PC-3 (cell line): ENCODE results near the gene SH3PXD2A. TPM values are rescaled to one million over a fixed set of nuclear protein-coding genes. Genes with fewer than 3 reads are reported as not detected.
"Not testable (repeated sequence)": the region's sequence is repeated elsewhere in the genome, so short reads cannot be mapped to it uniquely, and the experiment has no call there.

Source experiments
- ATAC-seq: fragments of 200-7000 bp; cut with Tn5 transposase; 2 replicates; pipeline ENCODE4 v1.9.1; 2020; ENCODE audit warnings: mild to moderate bottlenecking, moderate library complexity
- BruUV-seq: library from RNA; stranded (reverse); fragments of 400-500 nt; replicated peaks from 2 replicates; lab custom pipeline; 2021; lab: Mats Ljungman, UMichigan
- CTCF ChIA-PET: fragments of 300-600 bp; sonication (Branson Sonifier 250); formaldehyde crosslinking; loops from one replicate; lab custom pipeline; 2022; ENCODE audit warnings: antibody characterized with exemption; lab: Charles Lee
- POLR2A ChIA-PET: fragments of 300-600 bp; sonication (Branson Sonifier 250); formaldehyde crosslinking; loops from one replicate; lab custom pipeline; 2022; ENCODE audit warnings: antibody characterized with exemption; ENCODE audit not compliant: unreplicated experiment; lab: Charles Lee
- DNase-seq: peaks from one replicate; pipeline ENCODE4 v3.0.0-alpha.2; 2015
- H2AFZ ChIP-seq: fragments of 300-600 bp; sonication (generic); 2 replicates; pipeline ENCODE4 v1.6.0; 2016; ENCODE audit warnings: antibody characterized with exemption, low read length
- H3F3A ChIP-seq: fragments of 300-600 bp; sonication (generic); one replicate; pipeline ENCODE4 v1.6.0; 2017; ENCODE audit warnings: antibody characterized with exemption, low read length, control low read depth, mild to moderate bottlenecking; ENCODE audit not compliant: unreplicated experiment
- H3K27ac ChIP-seq: fragments of 300-600 bp; sonication (generic); 2 replicates; pipeline ENCODE4 v1.5.1; 2016; ENCODE audit warnings: mild to moderate bottlenecking, low read length
- H3K27me3 ChIP-seq: fragments of 300-600 bp; sonication (generic); 2 replicates; pipeline ENCODE4 v1.6.1; 2016; ENCODE audit warnings: low read length, mixed read lengths
- H3K36me3 ChIP-seq: fragments of 300-600 bp; sonication (generic); 2 replicates; pipeline ENCODE4 v1.6.1; 2016; ENCODE audit warnings: low read depth, mixed run types, low read length, mixed read lengths
- H3K4me1 ChIP-seq: fragments of 300-600 bp; sonication (generic); 2 replicates; pipeline ENCODE4 v1.5.1; 2016; ENCODE audit warnings: low read length; ENCODE audit not compliant: insufficient read depth
- H3K4me2 ChIP-seq: fragments of 300-600 bp; sonication (generic); 2 replicates; pipeline ENCODE4 v1.6.0; 2016; ENCODE audit warnings: low read length
- H3K4me3 ChIP-seq: fragments of 300-600 bp; sonication (generic); 2 replicates; pipeline ENCODE4 v1.5.1; 2016; ENCODE audit warnings: mild to moderate bottlenecking, low read length, mixed read lengths
- H3K79me2 ChIP-seq: fragments of 300-600 bp; sonication (generic); 2 replicates; pipeline ENCODE4 v1.6.1; 2017; ENCODE audit warnings: low read length, mixed read lengths
- H3K9ac ChIP-seq: fragments of 300-600 bp; sonication (generic); 2 replicates; pipeline ENCODE4 v1.6.0; 2016; ENCODE audit warnings: mild to moderate bottlenecking, low read length
- H3K9me2 ChIP-seq: fragments of 300-600 bp; sonication (generic); replicated peaks from 2 replicates; pipeline ENCODE4 v1.6.1; 2016; ENCODE audit warnings: mixed run types, low read length, mixed read lengths
- H3K9me3 ChIP-seq: fragments of 300-600 bp; sonication (generic); 2 replicates; pipeline ENCODE4 v1.6.1; 2016; ENCODE audit warnings: low read length, mixed read lengths
- H4K20me1 ChIP-seq: fragments of 300-600 bp; sonication (generic); 2 replicates; pipeline ENCODE4 v1.6.1; 2016; ENCODE audit warnings: low read length, mixed read lengths
- CTCF ChIP-seq: fragments of 300-600 bp; sonication (generic); conservative IDR thresholded peaks from 2 replicates; pipeline ENCODE4 v1.5.1; 2017; ENCODE audit warnings: antibody characterized with exemption, low read depth, mild to moderate bottlenecking, low read length
- EZH2 ChIP-seq: fragments of 300-600 bp; sonication (generic); IDR thresholded peaks from one replicate; pipeline ENCODE4 v1.6.1; 2017; ENCODE audit warnings: antibody characterized with exemption, mild to moderate bottlenecking, low read length; ENCODE audit not compliant: unreplicated experiment
- EZH2phosphoT487 ChIP-seq: fragments of 300-600 bp; sonication (generic); IDR thresholded peaks from 2 replicates; pipeline ENCODE4 v1.6.1; 2018; ENCODE audit warnings: mild to moderate bottlenecking, antibody characterized with exemption, low read length, borderline replicate concordance
- intact Hi-C: fragments of 100-400 bp; cut with micrococcal nuclease; formaldehyde crosslinking; loops from 2 replicates; pipeline ENCODE4 v1.9.0; 2023
- total RNA-seq: library from RNA; depleted of rRNA; stranded (reverse); fragments of >200 nt; gene quantifications from 2 replicates; pipeline ENCODE4 v1.2.3, GENCODE V29; 2014

SH3PXD2A gene
- total RNA-seq, 1 experiment from 2014 or later = 3.4 TPM

- intact Hi-C loops = no loop called here
- ChIA-PET CTCF (no interaction called here), POLR2A (no interaction called here)
- H3K27me3 ChIP-seq = no peaks in the 10 kb centered on the region
- TF ChIP-seq EZH2 = no peak
- TF ChIP-seq EZH2phosphoT487 = no peak
- TF ChIP-seq CTCF = no peak
- H3K9me2 ChIP-seq = no peaks in the 10 kb centered on the region
- H2AFZ ChIP-seq = no peak overlapping the region
- H3K79me2 ChIP-seq = no peaks in the 10 kb centered on the region
- no peaks in the 10 kb centered on the region for H3K9me3 ChIP-seq
- H3K27ac ChIP-seq = no peak overlapping the region
- ATAC-seq (no peak), DNase-seq (no peak)
- no peak overlapping the region for H3K4me2 ChIP-seq
- no peak overlapping the region for H3K9ac ChIP-seq
- no TSS peak for BruUV-seq
- peaks cover 67% of the 10 kb centered on the region for H3K4me1 ChIP-seq
- peaks cover 4% of the 10 kb centered on the region for H3F3A ChIP-seq
- H3K36me3 ChIP-seq = no peaks in the 10 kb centered on the region
- H4K20me1 ChIP-seq = no peaks in the 10 kb centered on the region
- no peak overlapping the region for H3K4me3 ChIP-seq
These were observed 93.2 kb downstream of the SH3PXD2A start for GRCh38 chr10:103762162-103762561.

GRCh38 chr10:103761075-103761920 lies 94.1 kb downstream of the SH3PXD2A start:
- H3K9ac ChIP-seq = no peak overlapping the region
- H2AFZ ChIP-seq = no peak overlapping the region
- DNase-seq (peak; percentile 69), ATAC-seq (peak; percentile 13)
- CTCF ChIA-PET = no interaction called here
- no peaks in the 10 kb centered on the region for H3K9me3 ChIP-seq
- intact Hi-C loops = loop anchor here (2.0 kb wide), 1 partner anchor 96 kb away; no protein-coding TSS in a partner anchor
- H3F3A ChIP-seq = peaks cover 4% of the 10 kb centered on the region
- H3K4me2 ChIP-seq = peak overlapping the region; percentile 21; the same call in 1 of the 2 replicates
- no peaks in the 10 kb centered on the region for H4K20me1 ChIP-seq
- H3K9me2 ChIP-seq = no peaks in the 10 kb centered on the region
- no peaks in the 10 kb centered on the region for H3K27me3 ChIP-seq
- peak overlapping the region; percentile 47 for H3K27ac ChIP-seq
- H3K4me1 ChIP-seq = peaks cover 73% of the 10 kb centered on the region
- H3K79me2 ChIP-seq = no peaks in the 10 kb centered on the region
- no peaks in the 10 kb centered on the region for H3K36me3 ChIP-seq
- BruUV-seq = no TSS peak
- no peak for TF ChIP-seq EZH2
- TF ChIP-seq CTCF = no peak
- TF ChIP-seq EZH2phosphoT487 = no peak
- POLR2A ChIA-PET = no interaction called here
- no peak overlapping the region for H3K4me3 ChIP-seq

- CTCF ChIA-PET, POLR2A ChIA-PET, H3K4me2 ChIP-seq: not testable (repeated sequence)
These were observed 95.1 kb downstream of the SH3PXD2A start for GRCh38 chr10:103760233-103760632.

More at GRCh38 chr10:103760233-103760632, 95.1 kb downstream of the SH3PXD2A start:
- peaks cover 67% of the 10 kb centered on the region for H3K4me1 ChIP-seq
- ATAC-seq, H3K36me3 ChIP-seq, H2AFZ ChIP-seq, H4K20me1 ChIP-seq, H3K27me3 ChIP-seq, H3K9ac ChIP-seq, BruUV-seq, H3K4me3 ChIP-seq, H3K9me2 ChIP-seq, H3K9me3 ChIP-seq, H3F3A ChIP-seq, DNase-seq, H3K79me2 ChIP-seq, H3K27ac ChIP-seq: not testable (repeated sequence)
- intact Hi-C loops = loop anchor here (2.0 kb wide), 1 partner anchor 97 kb away; no protein-coding TSS in a partner anchor
